HEK293 (cell line): Measurements from ENCODE around the gene CFAP119.

ENCODE experiments used
- EGR2 ChIP-seq: fragments of 450-650 bp; formaldehyde crosslinking; IDR thresholded peaks from 2 replicates; pipeline ENCODE4 v1.5.1; 2016; ENCODE audit warnings: low read depth, missing biosample characterization, missing genetic modification characterization
- GLI4 ChIP-seq: fragments of 450-650 bp; formaldehyde crosslinking; IDR thresholded peaks from 2 replicates; pipeline ENCODE4 v1.5.1; 2016; ENCODE audit warnings: missing biosample characterization, missing genetic modification characterization
- GLIS2 ChIP-seq: fragments of 450-650 bp; formaldehyde crosslinking; IDR thresholded peaks from 2 replicates; pipeline ENCODE4 v1.5.1; 2016; ENCODE audit warnings: missing biosample characterization, missing genetic modification characterization
- KLF1 ChIP-seq: fragments of 450-650 bp; formaldehyde crosslinking; IDR thresholded peaks from 2 replicates; pipeline ENCODE4 v1.5.1; 2016; ENCODE audit warnings: missing biosample characterization, missing genetic modification characterization
- KLF10 ChIP-seq: fragments of 450-650 bp; IDR thresholded peaks from 2 replicates; pipeline ENCODE4 v1.5.1; 2018; ENCODE audit warnings: missing biosample characterization, mild to moderate bottlenecking, missing genetic modification characterization
- PATZ1 ChIP-seq: fragments of 450-650 bp; formaldehyde crosslinking; IDR thresholded peaks from 2 replicates; pipeline ENCODE4 v1.5.1; 2016; ENCODE audit warnings: missing biosample characterization, missing genetic modification characterization
- REST ChIP-seq: fragments of 450-650 bp; formaldehyde crosslinking; IDR thresholded peaks from 2 replicates; pipeline ENCODE4 v1.5.1; 2016; ENCODE audit warnings: missing biosample characterization, missing genetic modification characterization
- ZBTB44 ChIP-seq: fragments of 450-650 bp; IDR thresholded peaks from 2 replicates; pipeline ENCODE4 v1.5.1; 2018; ENCODE audit warnings: missing biosample characterization, mild to moderate bottlenecking, missing genetic modification characterization
- ZBTB7A ChIP-seq: fragments of 450-650 bp; formaldehyde crosslinking; IDR thresholded peaks from 2 replicates; pipeline ENCODE4 v1.5.1; 2016; ENCODE audit warnings: low read depth, missing biosample characterization, missing genetic modification characterization
- ZEB2 ChIP-seq: fragments of 450-650 bp; formaldehyde crosslinking; IDR thresholded peaks from 2 replicates; pipeline ENCODE4 v1.5.1; 2016; ENCODE audit warnings: missing biosample characterization, missing genetic modification characterization
- ZFP37 ChIP-seq: fragments of 450-650 bp; formaldehyde crosslinking; IDR thresholded peaks from 2 replicates; pipeline ENCODE4 v1.5.1; 2016; ENCODE audit warnings: missing biosample characterization, missing genetic modification characterization
- ZNF121 ChIP-seq: fragments of 450-650 bp; formaldehyde crosslinking; IDR thresholded peaks from 2 replicates; pipeline ENCODE4 v1.5.1; 2016; ENCODE audit warnings: missing biosample characterization, missing genetic modification characterization
- ZNF132 ChIP-seq: fragments of 450-650 bp; formaldehyde crosslinking; IDR thresholded peaks from 2 replicates; pipeline ENCODE4 v1.5.1; 2017; ENCODE audit warnings: missing biosample characterization, missing genetic modification characterization, borderline replicate concordance
- ZNF157 ChIP-seq: fragments of 450-650 bp; formaldehyde crosslinking; IDR thresholded peaks from 2 replicates; pipeline ENCODE4 v1.5.1; 2016; ENCODE audit warnings: missing biosample characterization, missing genetic modification characterization
- ZNF248 ChIP-seq: fragments of 450-650 bp; formaldehyde crosslinking; IDR thresholded peaks from 2 replicates; pipeline ENCODE4 v1.5.1; 2017; ENCODE audit warnings: missing biosample characterization, missing genetic modification characterization
- ZNF280D ChIP-seq: fragments of 450-650 bp; formaldehyde crosslinking; IDR thresholded peaks from 2 replicates; pipeline ENCODE4 v1.5.1; 2016; ENCODE audit warnings: missing biosample characterization, missing genetic modification characterization
- ZNF311 ChIP-seq: fragments of 450-650 bp; formaldehyde crosslinking; IDR thresholded peaks from 2 replicates; pipeline ENCODE4 v1.5.1; 2017; ENCODE audit warnings: missing biosample characterization, missing genetic modification characterization, borderline replicate concordance
- ZNF324 ChIP-seq: fragments of 450-650 bp; formaldehyde crosslinking; IDR thresholded peaks from 2 replicates; pipeline ENCODE4 v1.5.1; 2016; ENCODE audit warnings: missing biosample characterization, missing genetic modification characterization
- ZNF341 ChIP-seq: fragments of 450-650 bp; formaldehyde crosslinking; IDR thresholded peaks from 2 replicates; pipeline ENCODE4; 2016; ENCODE audit warnings: low read depth, missing biosample characterization, missing genetic modification characterization
- ZNF350 ChIP-seq: fragments of 450-650 bp; formaldehyde crosslinking; IDR thresholded peaks from 2 replicates; pipeline ENCODE4 v1.5.0; 2017; ENCODE audit warnings: missing biosample characterization, mild to moderate bottlenecking, missing genetic modification characterization
- ZNF426 ChIP-seq: fragments of 450-650 bp; formaldehyde crosslinking; IDR thresholded peaks from 2 replicates; pipeline ENCODE4 v1.5.1; 2017; ENCODE audit warnings: missing biosample characterization, missing genetic modification characterization, mild to moderate bottlenecking, inconsistent platforms, moderate library complexity
- ZNF549 ChIP-seq: fragments of 450-650 bp; IDR thresholded peaks from 2 replicates; pipeline ENCODE4 v1.5.1; 2018; ENCODE audit warnings: missing biosample characterization, missing genetic modification characterization, mild to moderate bottlenecking, inconsistent platforms, moderate library complexity
- ZNF629 ChIP-seq: fragments of 450-650 bp; formaldehyde crosslinking; IDR thresholded peaks from 2 replicates; pipeline ENCODE4 v1.5.1; 2017; ENCODE audit warnings: missing biosample characterization, missing genetic modification characterization
- ZSCAN16 ChIP-seq: fragments of 450-650 bp; formaldehyde crosslinking; IDR thresholded peaks from 2 replicates; pipeline ENCODE4 v1.5.1; 2016; ENCODE audit warnings: missing biosample characterization, missing genetic modification characterization
- ZXDB ChIP-seq: fragments of 450-650 bp; formaldehyde crosslinking; IDR thresholded peaks from 2 replicates; pipeline ENCODE4 v1.5.1; 2016; ENCODE audit warnings: missing biosample characterization, missing genetic modification characterization

Gene CFAP119

GRCh38 chr16:30786115-30786935 lies 24.5 kb upstream of the CFAP119 start (continued):
- TF ChIP-seq ZEB2 (0 out of 2 replicates have a peak, but pooled peaks have one; percentile 21), ZNF280D (tag by site-specific recombination) (no peak), GLI4 (no peak), ZNF629 (tag by site-specific recombination) (0 out of 2 replicates have a peak, but pooled peaks have one; percentile 0), ZNF350 (tag by site-specific recombination) (no peak), KLF10 (no peak), REST (tag by site-specific recombination) (no peak), ZNF157 (tag by site-specific recombination) (no peak), ZBTB44 (tag by site-specific recombination) (no peak), ZNF132 (tag by site-specific recombination) (no peak), ZNF549 (tag by site-specific recombination) (no peak), ZNF324 (no peak), ZNF311 (tag by site-specific recombination) (no peak), PATZ1 (peak; percentile 47), ZFP37 (no peak), GLIS2 (tag by site-specific recombination) (peak; percentile 89), ZNF426 (no peak), ZNF341 (peak; percentile 78), ZNF121 (tag by site-specific recombination) (no peak), KLF1 (tag by site-specific recombination) (no peak), ZBTB7A (tag by site-specific recombination) (peak; percentile 79; the same call in 1 of the 2 replicates), ZNF248 (no peak), ZSCAN16 (tag by site-specific recombination) (no peak), ZXDB (peak; percentile 29), EGR2 (tag by site-specific recombination) (peak; percentile 86)
